Cardiac fibroblast (primary cell): ENCODE measurements around the gene CYP2R1.
A peak's percentile ranks its signal among the peaks of the same experiment; 100 is the strongest.

ENCODE experiments used
- DNase-seq, 2 donors: peaks; one replicate each; pipeline versions ENCODE4 v3.0.0 to v3.0.0-alpha.2; 2010; ENCODE audit warnings: low read depth in 2 of 2
- H3K4me3 ChIP-seq, 2 donors: replicated peaks in 1 of 2; 1 replicate in 1 of 2; 2 replicates in 1 of 2; pipeline ENCODE4 v1.5.1; 2011; ENCODE audit warnings: low read depth in 2 of 2, low read length in 2 of 2, mild to moderate bottlenecking in 2 of 2, moderate library complexity in 1 of 2
- TF ChIP-seq, protein P1 (sequence below): IDR thresholded peaks from one replicate; pipeline ENCODE4 v1.5.1; 2011; ENCODE audit warnings: low read depth, mild to moderate bottlenecking, low read length, inconsistent platforms

The CYP2R1 gene

DNA sequence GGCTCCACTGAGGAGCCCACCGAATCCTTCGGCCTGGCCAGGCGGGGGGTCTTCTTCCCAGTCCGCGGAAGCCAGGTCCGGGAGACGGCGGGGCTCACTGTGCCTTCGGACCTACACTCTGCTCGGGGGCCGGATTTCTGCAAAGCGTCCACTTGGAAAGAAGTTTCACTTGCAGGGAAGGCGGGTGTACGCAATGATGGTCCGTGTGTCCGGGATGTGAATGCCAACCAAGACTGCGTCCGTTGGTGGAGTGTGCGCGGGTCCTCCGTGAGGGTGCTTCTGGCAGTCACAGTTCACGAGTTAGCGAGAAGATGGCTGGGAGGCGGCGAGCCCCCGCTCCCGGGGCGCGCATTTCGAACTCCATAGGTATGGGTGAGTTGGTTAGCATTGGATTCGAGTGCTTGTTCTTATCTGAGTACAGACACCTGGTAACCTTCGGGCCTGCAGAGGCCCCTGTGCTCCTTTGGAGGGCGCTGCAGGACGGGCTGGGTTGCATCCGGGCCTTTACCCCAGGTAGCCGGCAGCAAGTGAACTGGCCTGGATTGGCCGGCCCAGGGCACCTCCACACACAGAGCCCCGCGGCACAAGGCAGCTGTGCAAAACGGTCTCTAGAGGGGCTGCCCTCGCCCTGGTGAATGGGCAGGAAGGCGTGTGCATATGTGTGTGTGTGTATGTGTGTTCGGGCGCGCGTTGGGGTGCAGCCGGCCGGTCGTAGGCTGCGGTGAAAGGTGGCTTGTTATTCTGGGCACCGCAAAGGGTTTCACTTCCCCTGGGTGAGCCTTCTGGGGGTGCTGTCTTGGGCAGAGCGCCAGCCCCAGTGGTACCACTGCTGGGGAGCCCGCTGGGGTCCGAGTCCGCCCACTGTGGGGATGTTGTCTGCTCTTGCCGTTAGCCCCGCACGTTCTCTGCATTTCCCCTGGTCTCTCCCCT is 13.3 kb upstream of the CYP2R1 start:
- peak; percentile 31 to 47 for DNase-seq
- H3K4me3 ChIP-seq, result peak overlapping the region; percentile 51 to 58
- TF ChIP-seq, protein P1, sequence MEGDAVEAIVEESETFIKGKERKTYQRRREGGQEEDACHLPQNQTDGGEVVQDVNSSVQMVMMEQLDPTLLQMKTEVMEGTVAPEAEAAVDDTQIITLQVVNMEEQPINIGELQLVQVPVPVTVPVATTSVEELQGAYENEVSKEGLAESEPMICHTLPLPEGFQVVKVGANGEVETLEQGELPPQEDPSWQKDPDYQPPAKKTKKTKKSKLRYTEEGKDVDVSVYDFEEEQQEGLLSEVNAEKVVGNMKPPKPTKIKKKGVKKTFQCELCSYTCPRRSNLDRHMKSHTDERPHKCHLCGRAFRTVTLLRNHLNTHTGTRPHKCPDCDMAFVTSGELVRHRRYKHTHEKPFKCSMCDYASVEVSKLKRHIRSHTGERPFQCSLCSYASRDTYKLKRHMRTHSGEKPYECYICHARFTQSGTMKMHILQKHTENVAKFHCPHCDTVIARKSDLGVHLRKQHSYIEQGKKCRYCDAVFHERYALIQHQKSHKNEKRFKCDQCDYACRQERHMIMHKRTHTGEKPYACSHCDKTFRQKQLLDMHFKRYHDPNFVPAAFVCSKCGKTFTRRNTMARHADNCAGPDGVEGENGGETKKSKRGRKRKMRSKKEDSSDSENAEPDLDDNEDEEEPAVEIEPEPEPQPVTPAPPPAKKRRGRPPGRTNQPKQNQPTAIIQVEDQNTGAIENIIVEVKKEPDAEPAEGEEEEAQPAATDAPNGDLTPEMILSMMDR, result peak; percentile 45

DNA sequence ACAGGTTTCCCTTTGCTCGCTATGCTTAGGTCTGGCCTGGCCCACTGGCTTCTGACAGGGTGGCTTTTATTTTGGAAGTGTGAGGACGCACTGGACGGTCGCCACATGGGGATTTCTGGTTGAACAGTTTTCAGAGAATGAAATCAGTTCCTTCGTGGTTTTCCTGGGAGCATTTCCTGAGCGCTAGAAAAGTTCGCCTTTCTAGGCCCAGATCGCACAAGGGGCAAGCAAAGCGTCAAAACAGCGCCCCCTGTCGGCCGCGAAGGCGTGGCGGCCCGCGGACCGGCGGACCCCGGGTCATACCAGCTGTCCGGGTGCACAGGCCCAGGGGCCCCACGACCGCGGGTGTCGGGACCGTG is 12.7 kb upstream of the CYP2R1 start:
- DNase-seq, result peak; percentile 65 to 76
- TF ChIP-seq, protein P1, result peak; percentile 76
- H3K4me3 ChIP-seq, result peak overlapping the region; percentile 51 to 58

DNA sequence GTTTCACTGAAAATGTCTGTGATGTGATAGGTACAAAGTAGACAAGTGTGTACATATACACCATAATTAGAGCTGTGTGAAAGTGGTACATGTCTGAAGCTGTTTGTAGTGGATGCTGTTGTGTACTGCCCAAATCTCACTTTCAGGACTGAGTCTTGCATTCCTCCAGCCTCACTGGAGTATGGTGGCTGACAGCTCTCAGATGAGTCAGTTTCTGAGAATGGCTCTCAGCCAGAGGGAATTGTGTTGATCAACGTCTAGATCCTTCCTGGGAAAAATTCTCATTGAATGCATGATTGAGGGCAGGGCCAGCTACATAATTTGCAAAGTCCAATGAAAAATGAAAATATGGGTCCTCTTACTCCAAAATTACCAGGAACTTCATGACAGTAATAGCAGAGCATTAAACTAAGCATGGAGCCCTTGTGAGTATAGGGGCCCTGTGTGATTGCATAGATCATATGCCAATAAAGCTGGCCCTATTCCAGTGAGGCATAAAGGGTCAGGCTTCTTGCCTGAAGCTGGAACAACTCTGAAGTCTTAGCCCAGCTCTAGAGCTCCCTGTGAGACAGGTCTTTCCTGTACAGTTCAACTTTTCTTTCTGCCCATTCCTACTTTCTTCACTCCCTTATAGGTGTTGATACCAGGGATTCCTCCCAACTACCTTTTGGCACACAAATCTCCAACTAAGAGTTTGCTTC is 10.8 kb upstream of the CYP2R1 start:
- TF ChIP-seq, protein P1, result no peak
- peak; percentile 67 to 83 for DNase-seq
- H3K4me3 ChIP-seq, result no peak overlapping the region

DNA sequence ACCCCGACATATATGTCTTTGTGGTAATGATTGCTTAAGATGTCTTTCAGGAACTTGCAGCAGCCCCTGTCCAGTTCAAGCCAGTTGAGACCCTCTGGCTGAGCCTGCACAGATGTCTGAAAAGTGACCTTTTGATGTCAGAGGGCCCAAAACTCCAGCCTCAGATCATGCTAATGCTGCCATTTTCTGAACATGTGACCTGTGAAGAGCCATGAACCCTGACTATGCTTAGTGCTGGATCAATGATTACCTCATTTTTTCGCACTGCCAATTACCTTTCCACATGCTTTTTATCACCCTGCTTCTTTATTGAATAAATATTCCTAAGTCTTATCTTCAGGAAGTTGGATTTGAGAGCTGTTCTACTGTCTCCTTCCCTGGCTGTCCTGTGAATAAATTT is 6.9 kb upstream of the CYP2R1 start:
- TF ChIP-seq, protein P1, result no peak
- no peak for DNase-seq

DNA sequence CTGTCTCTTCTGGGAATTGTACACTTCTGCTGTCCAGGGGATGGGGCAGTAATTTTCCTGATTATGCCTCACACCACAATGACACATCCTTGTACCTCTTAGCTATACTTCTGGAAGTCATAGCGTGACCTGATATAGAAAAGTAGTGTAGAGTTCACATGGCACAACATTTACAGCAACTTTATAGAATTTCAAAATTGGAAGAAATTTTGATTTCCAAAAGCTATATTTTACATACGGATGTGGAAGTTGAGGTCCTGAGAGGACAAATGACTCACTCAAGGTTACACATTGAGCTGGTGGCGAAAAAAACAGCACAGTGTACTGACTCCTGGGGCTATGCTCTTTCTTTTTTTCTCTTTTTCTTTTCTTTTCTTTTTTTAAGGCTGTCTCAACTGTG is 6.3 kb upstream of the CYP2R1 start:
- no peak overlapping the region for H3K4me3 ChIP-seq
- TF ChIP-seq, protein P1, result no peak
- no peak for DNase-seq

More for the DNA sequence above, 6.9 kb upstream of the CYP2R1 start:
- no peak overlapping the region for H3K4me3 ChIP-seq

DNA sequence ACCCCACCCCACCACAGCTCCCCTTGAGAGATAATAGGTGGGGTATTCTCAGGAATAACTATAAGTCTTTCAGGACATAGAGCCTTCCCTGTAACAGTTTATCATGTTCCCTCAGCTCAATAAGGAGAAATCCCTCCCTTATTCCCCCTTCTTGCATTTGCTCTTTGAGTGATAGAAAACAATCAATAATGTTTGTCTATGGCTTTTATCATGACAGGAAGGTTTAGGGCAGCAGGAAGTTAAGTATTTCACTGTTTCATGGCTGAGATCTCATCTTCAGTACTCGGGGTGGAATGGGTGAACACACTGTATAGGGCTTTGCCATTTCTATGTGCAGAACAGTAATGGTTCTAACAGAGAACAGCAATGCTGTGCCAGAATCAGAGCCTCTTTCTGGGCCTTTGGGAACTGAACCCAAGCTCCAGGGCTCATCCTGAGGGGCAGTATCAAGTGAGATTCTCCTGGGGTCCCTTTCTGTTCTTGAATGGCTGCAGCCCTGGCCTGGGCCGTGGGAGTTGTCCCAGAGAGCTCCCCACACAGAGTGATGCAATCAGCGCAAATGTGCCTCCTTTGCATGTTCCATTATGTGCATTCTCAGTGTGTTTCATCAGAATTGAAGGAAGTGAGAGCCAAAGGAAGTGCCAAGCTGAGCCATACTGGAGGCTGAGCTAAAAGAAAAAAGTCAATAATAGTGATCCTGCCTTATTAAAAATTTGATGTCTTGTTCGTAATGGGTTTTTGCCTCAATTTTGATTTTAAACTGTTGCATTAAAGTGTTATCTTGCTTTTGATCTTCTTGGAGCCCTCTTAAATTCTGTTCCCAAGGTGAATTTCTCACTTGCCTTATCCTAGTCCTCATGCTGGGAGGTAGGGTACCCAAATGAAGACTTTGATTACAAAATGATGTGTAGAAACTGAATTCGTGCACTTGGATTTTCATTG is 2.9 kb upstream of the CYP2R1 start:
- no peak overlapping the region for H3K4me3 ChIP-seq
- DNase-seq, result peak; percentile 80 to 87
- TF ChIP-seq, protein P1, result no peak
